Erythroblast (primary cell): ENCODE results near the gene SPATS2.
"Not testable (repeated sequence)": the region's sequence is repeated elsewhere in the genome, so short reads cannot be mapped to it uniquely, and the experiment has no call there.

Source experiments
- DNase-seq, 2 experiments: peaks; one replicate each; lab custom pipeline; 2025; lab: John Stamatoyannopoulos, UW
- GATA1 ChIP-seq: IDR thresholded peaks from 2 replicates; pipeline ENCODE4 v1.6.1; 2011; ENCODE audit warnings: low read depth, mild to moderate bottlenecking, control low read depth, low read length, moderate library complexity
- POLR2A ChIP-seq: IDR thresholded peaks from 2 replicates; pipeline ENCODE4 v1.6.1; 2011; ENCODE audit warnings: mild to moderate bottlenecking, low read length

SPATS2 gene

DNA sequence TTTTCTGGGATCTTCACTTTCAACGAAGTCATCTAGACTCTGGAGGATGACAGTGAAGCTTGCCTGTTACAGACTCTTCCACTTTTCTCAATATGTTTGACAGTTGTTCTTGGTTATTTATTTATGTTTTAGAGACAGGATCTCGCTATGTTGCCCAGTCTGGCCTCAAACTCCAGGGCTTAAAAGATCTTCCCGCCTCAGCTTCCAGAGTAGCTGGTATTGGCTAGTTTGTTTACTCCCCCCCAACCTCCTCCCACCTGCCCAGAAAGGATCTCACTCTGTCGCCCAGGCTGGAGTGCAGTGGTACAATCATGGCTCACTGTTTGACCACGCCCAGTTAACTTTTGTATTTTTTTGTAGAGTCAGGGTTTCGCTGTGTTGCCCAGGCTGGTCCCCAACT, 3.3 kb downstream of the SPATS2 start:
- TF ChIP-seq POLR2A (no peak), GATA1 (no peak)

DNA sequence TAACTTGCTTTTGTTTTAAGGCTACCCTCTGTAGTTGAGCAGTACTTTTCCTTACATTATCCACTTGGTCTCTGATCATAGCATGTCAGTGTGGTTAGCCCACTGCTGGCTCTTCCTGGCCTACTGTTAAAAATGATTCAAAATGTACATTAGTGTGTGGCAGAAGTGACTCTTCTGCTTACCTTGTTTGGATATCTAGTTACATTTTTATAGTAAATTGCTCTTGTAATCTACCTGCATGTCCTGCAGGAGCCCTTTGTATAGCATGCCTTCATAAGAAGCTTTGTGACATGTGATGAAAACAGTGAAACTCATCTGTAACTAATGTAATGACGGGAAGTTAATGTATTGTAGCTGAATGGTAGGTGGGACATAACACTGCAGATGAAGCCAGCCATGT, 8.1 kb downstream of the SPATS2 start:
- TF ChIP-seq GATA1 (no peak), POLR2A (no peak)
- DNase-seq = no peak

More for the DNA sequence above, 3.3 kb downstream of the SPATS2 start:
- DNase-seq = no peak

DNA sequence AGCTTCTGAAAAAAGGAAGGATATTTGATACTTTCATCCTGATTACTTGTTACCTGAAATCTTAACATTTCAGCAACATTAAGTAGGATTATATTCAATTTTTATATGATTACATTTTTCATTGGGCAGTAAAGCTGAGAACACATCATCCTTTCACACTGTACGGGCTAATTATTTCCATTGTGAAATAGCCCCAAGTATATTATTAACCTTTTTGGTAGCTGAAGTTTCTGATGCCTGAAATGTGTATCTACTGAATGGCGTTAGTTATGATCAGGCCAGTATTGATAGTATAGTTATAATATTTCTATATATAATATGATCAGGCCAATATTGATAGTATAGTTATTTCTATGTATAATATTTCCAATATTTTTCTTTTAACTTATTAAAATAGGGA, 10.1 kb downstream of the SPATS2 start:
- DNase-seq = no peak
- TF ChIP-seq GATA1 = no peak
- no peak for TF ChIP-seq POLR2A

DNA sequence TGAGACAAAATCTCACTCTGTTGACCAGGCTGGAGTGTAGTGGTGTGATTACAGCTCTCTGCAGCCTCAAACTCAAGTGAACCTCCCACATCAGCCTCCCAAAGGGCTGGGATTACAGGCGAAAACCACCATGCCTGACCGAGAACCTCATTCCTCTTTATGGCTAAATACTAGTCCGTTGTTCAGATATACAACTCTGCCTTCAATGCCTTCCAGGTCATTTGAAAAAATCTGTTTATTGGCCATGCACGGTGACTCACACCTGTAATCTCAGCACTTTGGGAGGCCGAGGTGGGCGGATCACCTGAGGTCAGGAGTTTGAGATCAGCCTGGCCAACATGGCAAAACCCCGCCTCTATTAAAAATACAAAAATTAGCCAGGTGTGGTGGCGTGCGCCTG, 12.9 kb downstream of the SPATS2 start:
- DNase-seq = not testable (repeated sequence)

DNA sequence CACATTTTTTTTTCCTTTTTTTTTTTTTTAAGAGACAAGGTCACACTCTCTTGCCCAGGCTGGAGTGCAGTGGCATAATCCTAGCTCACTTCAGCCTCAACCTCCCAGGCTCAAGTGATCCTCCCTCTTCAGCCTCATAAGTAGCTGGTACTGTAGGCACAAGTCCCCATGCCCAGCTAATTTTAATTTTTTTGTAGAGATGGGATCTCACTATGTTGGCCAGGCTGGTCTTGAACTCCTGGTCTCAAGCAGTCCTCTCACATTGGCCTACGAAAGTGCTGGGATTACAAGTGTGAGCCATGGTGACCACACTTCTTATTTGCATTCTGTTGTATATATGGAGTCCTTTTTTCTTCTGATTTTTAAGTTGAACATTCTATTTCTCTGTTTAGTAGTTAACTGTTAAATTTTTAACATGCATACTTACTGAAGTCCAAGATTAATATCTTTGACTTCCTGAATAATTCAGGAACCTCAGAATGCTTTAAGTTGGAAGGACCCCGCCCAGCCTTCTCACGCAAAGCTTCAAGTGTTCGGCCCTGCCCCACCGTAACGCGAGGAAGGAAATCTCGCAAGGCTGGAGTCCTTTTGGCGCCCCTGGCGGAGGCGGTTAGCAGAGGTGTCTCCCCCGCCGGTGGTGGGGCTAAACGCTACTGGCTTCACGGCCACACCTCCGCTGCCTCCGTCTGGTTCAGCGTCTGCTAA, 21.6 kb downstream of the SPATS2 start:
- DNase-seq = peak; percentile 33 to 42
- TF ChIP-seq GATA1 (no peak), POLR2A (no peak)

DNA sequence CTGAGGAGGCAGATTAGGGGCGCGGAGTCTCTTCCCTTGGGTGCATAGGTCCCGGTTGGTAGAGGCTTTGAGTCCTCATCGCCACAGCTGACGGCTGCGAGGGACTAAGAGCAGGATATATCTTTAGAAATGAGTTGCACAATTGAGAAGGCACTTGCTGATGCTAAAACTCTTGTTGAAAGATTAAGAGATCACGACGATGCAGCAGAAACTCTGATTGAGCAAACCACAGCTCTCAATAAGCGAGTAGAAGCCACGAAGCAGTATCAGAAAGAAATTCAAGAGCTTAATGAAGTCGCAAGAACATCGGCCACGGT, 22.1 kb downstream of the SPATS2 start:
- no peak for DNase-seq
- TF ChIP-seq POLR2A (no peak), GATA1 (no peak)

DNA sequence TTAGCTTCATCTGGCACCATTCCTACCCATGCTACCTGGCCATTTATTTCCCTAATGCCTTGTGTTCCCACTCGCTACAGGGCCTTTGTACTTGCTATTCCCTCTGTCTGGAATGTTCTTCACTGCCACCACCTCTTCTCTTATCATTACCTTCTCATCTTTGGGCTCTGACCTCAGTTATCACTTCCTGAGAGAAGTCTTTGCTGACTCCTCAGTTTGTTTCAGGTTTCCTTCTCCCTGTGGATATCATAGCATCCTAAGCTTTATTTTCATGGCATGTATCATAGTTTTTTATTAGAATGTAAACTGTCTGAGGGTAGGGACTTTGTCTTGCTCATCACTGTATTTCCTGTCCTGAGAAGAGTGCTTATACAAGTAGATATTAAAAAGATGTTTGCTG, 29.7 kb downstream of the SPATS2 start:
- DNase-seq = no peak

DNA sequence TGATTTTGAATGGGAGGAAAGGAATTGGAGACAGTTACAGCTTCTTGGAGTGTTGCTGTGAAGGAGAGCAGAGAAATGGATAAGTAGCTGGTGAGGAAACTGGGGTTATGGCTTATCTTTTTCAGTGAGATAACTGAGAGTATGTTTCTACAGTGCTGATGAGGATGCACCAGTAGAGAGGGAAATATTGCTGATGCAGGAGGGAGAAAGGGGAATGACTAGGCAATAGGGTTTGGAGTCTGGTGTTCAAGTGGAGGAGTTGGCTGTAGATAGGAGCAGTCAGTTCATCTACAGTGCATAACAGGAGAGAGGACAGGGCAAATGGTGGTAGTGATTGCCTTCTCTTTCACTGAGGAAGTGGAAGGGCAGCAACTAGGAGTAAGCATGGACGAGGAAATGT, 33.0 kb downstream of the SPATS2 start:
- no peak for TF ChIP-seq GATA1
- no peak for TF ChIP-seq POLR2A
- DNase-seq = peak in 1 of 2 experiments; percentile 71

More for the DNA sequence above, 29.7 kb downstream of the SPATS2 start:
- TF ChIP-seq POLR2A = no peak
- TF ChIP-seq GATA1 = no peak

DNA sequence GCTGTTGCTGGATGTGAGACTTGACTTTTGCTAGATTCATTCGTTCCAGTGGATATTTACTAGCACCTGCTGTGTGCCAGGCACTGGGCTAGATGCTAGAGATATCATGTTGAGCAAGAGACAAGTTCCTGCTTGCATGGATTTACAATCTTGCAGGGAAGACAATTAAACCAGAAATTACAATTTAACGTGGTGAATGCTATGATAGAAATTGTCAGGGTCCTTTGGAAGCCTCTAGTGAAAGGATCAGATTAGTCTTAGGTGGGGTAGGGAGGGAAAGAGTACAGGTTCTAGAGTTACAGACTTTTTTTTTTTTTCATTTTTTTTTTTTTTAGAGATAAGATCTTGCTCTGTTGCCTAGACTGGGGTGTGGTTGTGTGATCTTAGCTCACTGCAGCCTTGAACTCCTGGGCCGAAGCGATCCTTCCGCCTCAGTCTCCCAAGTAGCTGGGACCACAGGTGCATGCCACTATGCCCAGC, 36.7 kb downstream of the SPATS2 start:
- TF ChIP-seq GATA1 (no peak), POLR2A (no peak)
- peak in 1 of 2 experiments; percentile 30 for DNase-seq

DNA sequence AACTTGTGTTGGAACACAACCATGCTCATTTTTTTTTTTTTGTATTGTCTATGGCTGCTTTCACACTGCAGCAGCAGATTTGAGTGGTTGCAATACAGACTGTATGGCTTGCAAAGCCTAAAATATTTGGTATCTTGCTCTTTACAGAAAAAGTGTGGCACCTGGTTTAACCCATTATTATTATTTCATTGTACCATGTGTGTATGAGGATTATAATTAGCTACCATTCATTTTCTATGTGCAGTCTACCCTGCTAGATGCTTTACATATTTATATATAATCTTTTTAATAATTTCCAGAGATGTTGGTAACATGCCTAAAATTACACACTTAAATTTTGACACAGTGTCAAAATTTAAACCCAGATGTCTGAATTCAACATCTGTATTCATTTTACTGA, 37.7 kb downstream of the SPATS2 start:
- no peak for TF ChIP-seq POLR2A
- no peak for TF ChIP-seq GATA1
- DNase-seq = no peak

DNA sequence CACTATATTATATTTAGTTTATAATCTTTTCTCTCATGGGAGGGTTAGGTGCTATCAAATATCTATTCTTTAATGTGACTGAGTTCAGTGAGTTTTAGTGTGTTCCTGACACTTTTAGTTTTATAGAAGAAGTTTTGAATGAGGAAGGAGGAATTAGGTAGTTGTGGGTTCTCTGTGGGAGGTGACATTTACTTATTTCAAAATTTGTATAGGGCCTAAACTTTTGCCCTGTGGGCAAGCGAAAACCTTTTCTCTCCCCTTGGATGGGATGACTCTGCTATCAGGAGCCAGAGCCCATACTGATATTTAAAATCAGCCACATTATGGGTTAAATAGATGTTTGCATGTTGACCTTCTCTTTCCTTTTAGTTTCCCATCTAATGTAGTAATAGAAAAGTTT, 43.6 kb downstream of the SPATS2 start:
- no peak for TF ChIP-seq POLR2A
- TF ChIP-seq GATA1 = no peak
- DNase-seq = no peak

DNA sequence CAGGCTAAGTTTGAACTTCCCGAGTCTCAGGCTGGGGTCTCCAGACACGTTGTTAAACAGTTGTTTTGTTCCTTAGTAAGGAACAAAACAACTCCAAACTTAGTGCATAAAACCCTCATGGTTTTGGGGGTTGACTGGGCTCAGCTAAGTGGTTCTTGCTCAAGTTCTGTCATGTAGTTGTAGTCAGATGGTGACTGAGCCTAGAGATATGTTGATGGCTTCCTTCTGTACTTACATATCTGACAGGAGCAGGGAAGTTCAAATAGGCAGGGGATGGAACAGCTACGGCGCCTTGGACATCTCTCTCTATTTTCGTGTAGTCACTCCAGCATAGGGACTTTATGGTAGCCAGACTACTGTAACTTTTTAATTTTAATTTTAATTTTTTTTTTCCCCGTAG, 45.7 kb downstream of the SPATS2 start:
- no peak for DNase-seq
- TF ChIP-seq GATA1 (no peak), POLR2A (no peak)

DNA sequence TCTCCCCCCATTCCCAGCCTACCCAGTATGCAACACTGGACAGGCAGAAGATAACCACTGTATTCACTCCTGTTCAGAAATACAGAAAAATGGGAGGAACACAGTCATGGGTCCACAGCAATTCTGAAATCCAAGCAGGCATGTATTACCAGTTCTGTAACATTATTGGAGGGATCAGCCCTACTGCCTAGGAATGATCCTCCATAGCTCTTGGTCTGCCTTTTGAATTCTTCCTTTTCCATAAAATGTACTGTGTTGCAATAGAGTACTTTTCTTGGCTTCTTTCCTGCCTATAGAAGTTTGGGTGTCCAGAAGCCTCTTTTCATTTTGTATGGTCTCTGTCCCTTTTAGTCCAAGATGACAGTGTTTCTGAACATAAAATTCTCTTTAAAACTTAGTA, 46.5 kb downstream of the SPATS2 start:
- no peak for TF ChIP-seq POLR2A
- no peak for TF ChIP-seq GATA1
- no peak for DNase-seq

DNA sequence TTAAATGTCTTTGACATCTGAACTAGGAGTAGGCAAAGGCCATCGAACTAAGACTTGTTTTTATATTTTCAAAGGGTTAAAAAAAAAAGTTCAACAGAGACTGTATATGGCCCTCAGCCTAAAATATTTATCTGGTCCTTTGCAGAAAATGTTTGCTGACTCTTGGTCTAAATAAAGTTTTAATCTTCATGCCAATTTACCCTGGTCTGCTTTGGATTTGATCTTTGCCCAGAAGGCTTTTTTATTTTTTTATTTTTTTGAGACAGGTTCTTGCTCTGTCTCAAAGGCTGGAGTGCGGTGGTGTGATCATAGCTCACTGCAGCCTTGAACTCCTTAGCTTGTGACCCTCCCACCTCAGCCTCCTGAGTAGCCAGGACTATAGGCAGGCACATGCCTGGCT, 47.1 kb downstream of the SPATS2 start:
- no peak for TF ChIP-seq POLR2A
- TF ChIP-seq GATA1 = no peak
- no peak for DNase-seq

DNA sequence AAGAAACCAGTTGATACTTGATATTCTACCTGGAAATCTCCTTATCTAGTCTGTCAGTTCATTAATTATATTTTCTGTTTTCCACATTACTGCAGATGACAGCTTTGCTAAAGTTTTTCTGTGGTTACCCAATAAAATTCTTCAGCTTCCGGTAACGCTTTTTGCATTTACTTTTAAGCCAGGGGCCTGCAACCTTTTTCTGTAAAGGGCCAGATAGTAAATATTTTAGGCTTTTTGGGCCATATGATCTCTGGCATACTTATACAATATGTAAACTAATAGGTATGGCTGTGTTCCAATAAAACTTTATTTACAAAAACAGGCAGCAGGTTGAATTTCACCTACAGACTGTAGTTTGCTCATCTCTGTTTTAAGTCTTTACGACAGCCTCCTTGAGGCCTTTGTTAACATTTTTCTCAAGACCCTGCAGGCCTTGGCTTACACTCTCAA, 48.3 kb downstream of the SPATS2 start:
- TF ChIP-seq GATA1 = no peak
- TF ChIP-seq POLR2A = no peak
- DNase-seq = no peak
